HG02610 (cell line): ENCODE results near the gene RTN4RL1.
"Not testable (repeated sequence)": the region's sequence is repeated elsewhere in the genome, so short reads cannot be mapped to it uniquely, and the experiment has no call there.

ENCODE experiments used
- ATAC-seq: cut with Tn5 transposase; IDR thresholded peaks from one replicate; pipeline ENCODE4 v1.9.1; 2021; ENCODE audit warnings: mild to moderate bottlenecking, moderate library complexity; ENCODE audit not compliant: unreplicated experiment

Gene RTN4RL1

DNA sequence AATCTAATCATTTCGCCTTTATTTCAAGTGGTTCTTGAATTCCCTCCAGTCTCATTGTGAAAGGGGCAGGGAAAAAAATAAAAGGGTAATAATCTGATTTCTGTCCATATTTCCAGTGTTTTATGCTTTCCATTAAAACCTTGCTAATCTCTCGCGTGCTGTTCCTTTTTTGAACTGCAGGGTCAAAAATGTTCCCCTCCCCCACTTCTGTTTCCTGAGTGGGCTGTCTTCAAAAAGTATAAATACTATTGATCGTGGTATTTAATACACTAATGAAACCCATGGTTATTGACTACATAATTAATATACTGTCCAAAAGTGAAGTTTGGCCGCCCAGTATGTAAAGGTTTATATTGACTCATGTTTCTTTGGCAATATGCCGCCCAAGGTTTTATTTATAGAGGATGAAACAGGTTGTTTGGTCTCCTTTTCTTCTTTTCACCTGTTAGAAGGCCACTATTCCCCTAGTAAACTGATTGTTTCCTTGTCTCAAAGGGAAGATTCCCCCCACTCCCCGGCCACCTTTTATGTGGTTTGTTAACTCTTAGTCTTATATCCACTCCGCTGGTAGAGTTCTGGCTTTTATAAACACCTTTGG, 125.6 kb downstream of the RTN4RL1 start:
- ATAC-seq: no peak

DNA sequence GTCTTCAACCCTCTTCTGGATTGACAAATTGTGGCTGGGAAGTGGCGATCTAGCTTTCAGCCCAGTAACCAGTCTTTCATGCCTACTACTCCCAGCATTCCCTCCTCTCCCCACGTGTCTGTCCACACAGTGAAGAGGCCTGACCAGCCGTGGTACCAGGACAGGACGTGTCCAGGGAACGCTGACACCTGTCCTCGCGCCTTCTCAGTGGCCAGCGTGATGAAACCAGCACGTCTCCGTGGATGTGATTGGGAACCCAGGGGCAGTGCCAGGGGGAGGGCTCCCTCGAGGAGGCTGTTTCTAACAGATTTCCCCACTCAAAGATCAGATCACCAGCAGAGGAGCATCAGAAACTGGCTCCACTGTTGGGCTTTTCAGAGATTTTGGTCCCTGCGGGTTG, 126.3 kb downstream of the RTN4RL1 start:
- ATAC-seq: no peak

DNA sequence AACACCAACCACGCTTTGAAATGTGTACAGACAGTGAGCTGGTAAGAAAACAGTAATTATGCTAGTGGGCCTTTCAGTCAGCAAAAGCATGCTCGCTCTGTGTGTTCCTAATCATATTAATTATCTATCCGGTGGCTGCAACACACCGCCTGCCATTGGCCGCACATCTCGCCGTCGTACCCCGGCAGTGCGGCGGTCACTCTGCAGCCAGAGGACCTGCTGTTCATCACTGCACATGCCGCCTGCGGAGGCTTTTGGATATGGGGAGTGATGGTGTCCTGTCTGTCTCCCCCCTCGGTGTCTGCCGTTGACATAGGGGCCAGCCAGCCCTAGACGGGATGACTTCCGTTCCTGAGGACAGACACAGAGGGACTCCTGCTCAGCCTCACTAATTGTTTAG, 126.8 kb downstream of the RTN4RL1 start:
- no peak for ATAC-seq

DNA sequence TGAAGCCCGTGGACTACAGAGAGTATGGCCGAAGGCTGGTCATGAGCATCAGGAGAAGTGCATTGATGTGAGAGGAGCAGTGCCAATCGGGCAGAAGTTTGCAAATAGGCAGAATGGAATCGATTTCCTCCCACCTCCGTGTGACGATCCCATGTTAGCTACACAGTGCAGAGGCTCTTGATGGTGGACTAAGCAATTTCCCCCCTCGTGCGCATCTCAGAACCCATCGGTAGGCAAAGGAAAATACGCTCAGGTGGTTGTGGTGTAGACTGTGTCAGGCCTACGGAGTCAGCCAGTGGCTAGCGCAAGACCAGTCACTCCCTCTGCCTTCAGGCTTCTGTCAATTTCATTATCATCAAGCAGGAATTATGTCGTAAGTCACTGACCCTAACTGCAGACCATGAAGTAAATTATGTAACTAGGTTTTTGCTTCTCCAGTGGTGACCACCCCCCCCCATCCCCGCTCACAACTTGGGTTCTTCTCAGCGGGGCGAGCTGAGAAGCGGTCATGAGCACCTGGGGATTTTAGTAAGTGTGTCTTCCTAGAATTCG, 128.0 kb downstream of the RTN4RL1 start:
- ATAC-seq: no peak

DNA sequence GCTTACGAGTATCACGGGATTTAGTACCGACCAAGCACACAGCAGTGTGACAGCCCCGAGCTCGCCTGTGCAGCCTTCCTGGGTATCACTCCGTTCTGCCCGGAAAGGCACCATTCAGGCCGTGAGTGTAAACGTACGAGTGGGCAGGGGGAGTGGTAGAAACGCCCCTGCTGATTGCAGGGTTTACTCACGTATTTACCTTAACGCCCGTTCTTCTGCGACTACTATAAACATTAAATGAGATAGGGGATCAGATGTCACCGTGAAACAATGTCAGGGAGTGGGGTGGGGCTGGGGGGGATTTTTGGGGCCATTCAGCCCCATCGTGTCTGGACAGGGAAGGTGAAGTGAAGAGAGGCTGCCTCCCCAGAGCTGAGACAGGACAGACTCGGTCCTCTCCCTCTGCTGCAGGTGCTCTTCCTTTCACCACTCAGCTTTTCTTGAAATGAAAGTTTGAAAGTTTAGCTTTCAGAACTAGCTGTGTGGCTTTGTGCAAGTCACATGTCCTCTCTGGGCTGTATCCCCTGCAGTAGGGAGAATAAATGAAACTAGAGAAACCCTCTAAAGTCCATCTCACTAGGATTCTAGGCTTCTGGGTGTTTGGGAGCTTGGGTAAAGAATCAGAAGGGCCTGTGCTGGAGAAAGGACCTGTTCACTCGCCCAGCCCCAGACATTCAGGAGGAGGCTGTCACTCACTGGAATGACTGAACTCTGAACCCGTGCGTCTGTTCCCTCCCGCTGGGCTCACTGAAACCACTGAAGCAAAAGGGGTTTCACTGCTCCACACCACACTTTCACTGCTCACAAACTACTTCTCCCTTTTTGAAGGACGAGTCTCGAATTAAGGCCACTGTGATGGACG, 128.7 kb downstream of the RTN4RL1 start:
- no peak for ATAC-seq

- ATAC-seq: not testable (repeated sequence)
Observed at GRCh38 chr17:1895479-1895878, 129.7 kb downstream of the RTN4RL1 start.

DNA sequence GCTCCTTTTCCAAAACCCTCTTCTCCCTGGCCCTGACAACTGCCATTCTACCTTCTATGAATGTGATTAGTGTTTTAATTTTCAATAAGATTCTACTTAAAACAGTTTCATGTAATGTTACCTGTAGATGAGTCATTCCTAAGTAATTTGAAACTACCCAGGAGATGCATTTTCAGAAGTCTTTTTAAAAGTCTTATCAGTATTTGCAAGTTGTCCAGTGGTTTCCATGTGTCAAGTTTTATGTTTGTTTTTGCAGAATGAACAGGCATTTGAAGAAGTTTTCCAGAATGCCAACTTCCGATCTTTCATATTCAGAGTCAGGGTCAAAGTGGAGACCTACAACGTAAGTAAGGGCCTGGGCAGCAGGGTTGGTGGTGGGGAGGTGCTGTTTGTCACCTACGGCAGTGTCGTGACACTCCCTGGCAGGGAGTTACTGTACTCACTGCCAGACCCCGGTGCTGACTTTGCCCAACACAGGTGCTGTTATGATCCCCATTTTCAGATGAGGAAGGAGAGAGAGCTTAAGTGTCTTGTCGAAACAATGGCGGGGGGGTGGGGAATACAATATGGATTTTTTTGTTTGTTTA, 130.3 kb downstream of the RTN4RL1 start:
- ATAC-seq: no peak

DNA sequence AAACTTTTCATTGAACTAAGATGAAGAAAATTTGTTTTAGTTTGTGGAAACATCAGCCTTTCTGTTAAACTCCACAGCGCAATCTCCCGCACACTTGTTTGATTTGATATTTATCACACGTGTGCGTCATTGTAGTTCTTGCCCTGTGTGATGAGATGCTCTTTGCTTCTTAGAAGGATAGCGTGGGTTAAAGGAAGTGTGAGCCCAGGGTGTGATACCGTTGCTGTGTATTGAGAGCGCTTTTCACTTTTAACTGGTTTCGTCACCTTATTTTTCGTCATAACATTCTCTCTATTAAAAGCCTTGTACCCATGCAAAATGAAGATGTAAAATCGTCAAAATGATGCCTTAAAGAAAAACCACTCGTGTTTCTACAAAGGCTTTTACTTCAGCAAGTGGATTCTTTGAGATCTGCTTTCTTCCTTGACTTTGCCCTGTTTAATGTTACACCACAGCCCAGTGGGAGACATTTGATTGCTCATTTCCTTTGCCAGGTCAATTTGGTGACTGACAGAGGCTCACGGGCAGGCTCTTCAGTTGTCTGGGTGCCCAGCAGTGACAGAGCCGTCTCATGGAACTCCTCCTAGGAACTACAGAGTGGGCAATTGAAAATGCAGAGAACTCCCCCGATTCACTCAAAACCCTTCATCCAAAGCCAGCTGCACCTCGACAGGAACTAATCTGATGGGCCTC, 134.2 kb downstream of the RTN4RL1 start:
- no peak for ATAC-seq

- ATAC-seq: no peak
Observed at GRCh38 chr17:1888741-1889140, 136.4 kb downstream of the RTN4RL1 start.
